IPS-18c (cell line): Measurements from ENCODE around the gene MTCL1.

Experiments used
- H3K4me3 ChIP-seq: 2 replicates; pipeline ENCODE4 v1.7.0; 2013; ENCODE audit warnings: low read depth, mild to moderate bottlenecking, low read length, moderate library complexity; ENCODE audit not compliant: insufficient read depth
- H3K9me3 ChIP-seq: one replicate; pipeline ENCODE4 v1.6.1; 2013; ENCODE audit warnings: mild to moderate bottlenecking, low read length, moderate library complexity; ENCODE audit not compliant: control insufficient read depth, insufficient read depth

Gene MTCL1

GRCh38 chr18:8792688-8793316 lies 87.4 kb downstream of the MTCL1 start:
- Histone ChIP-seq H3K9me3 (no peaks in the 10 kb centered on the region), H3K4me3 (no peak overlapping the region)

- Histone ChIP-seq H3K4me3 (no peak overlapping the region), H3K9me3 (no peaks in the 10 kb centered on the region)
Measured at GRCh38 chr18:8793445-8794155, 88.2 kb downstream of the MTCL1 start.

- H3K9me3 ChIP-seq = no peaks in the 10 kb centered on the region
- H3K4me3 ChIP-seq = no peak overlapping the region
Measured at GRCh38 chr18:8794156-8794933, 89.0 kb downstream of the MTCL1 start.

GRCh38 chr18:8794934-8795280 lies 89.6 kb downstream of the MTCL1 start:
- H3K9me3 ChIP-seq = no peaks in the 10 kb centered on the region
- H3K4me3 ChIP-seq = no peak overlapping the region

- Histone ChIP-seq H3K4me3 (no peak overlapping the region), H3K9me3 (no peaks in the 10 kb centered on the region)
Measured at GRCh38 chr18:8795586-8796325, 90.4 kb downstream of the MTCL1 start.

- Histone ChIP-seq H3K4me3 (no peak overlapping the region), H3K9me3 (no peaks in the 10 kb centered on the region)
Measured at GRCh38 chr18:8797206-8797605, 91.8 kb downstream of the MTCL1 start.

GRCh38 chr18:8799001-8799400 lies 93.6 kb downstream of the MTCL1 start:
- Histone ChIP-seq H3K4me3 (no peak overlapping the region), H3K9me3 (no peaks in the 10 kb centered on the region)

- no peak overlapping the region for H3K4me3 ChIP-seq
- no peaks in the 10 kb centered on the region for H3K9me3 ChIP-seq
Measured at GRCh38 chr18:8799596-8800441, 94.5 kb downstream of the MTCL1 start.

- no peaks in the 10 kb centered on the region for H3K9me3 ChIP-seq
- H3K4me3 ChIP-seq = no peak overlapping the region
Measured at GRCh38 chr18:8800445-8800844, 95.1 kb downstream of the MTCL1 start.

GRCh38 chr18:8800876-8801262 lies 95.5 kb downstream of the MTCL1 start:
- H3K9me3 ChIP-seq = no peaks in the 10 kb centered on the region

GRCh38 chr18:8801263-8801901 lies 96.0 kb downstream of the MTCL1 start:
- no peaks in the 10 kb centered on the region for H3K9me3 ChIP-seq
- no peak overlapping the region for H3K4me3 ChIP-seq

More at GRCh38 chr18:8800876-8801262, 95.5 kb downstream of the MTCL1 start:
- H3K4me3 ChIP-seq = no peak overlapping the region

GRCh38 chr18:8802017-8802672 lies 96.8 kb downstream of the MTCL1 start:
- no peak overlapping the region for H3K4me3 ChIP-seq
- no peaks in the 10 kb centered on the region for H3K9me3 ChIP-seq

GRCh38 chr18:8803063-8803795 lies 97.9 kb downstream of the MTCL1 start:
- Histone ChIP-seq H3K4me3 (no peak overlapping the region), H3K9me3 (no peaks in the 10 kb centered on the region)

- no peaks in the 10 kb centered on the region for H3K9me3 ChIP-seq
- no peak overlapping the region for H3K4me3 ChIP-seq
Measured at GRCh38 chr18:8803957-8804356, 98.6 kb downstream of the MTCL1 start.

- Histone ChIP-seq H3K4me3 (no peak overlapping the region), H3K9me3 (no peaks in the 10 kb centered on the region)
Measured at GRCh38 chr18:8805552-8805951, 100.2 kb downstream of the MTCL1 start.
